HCT116 (cell line): ENCODE results near the gene SARNP. TPM values are rescaled to one million over a fixed set of nuclear protein-coding genes. Genes with fewer than 3 reads are reported as not detected.

Experiments
- ATAC-seq: fragments of 200-7000 bp; cut with Tn5 transposase; 2 replicates; pipeline ENCODE4 v1.9.1; 2020; ENCODE audit warnings: mild to moderate bottlenecking, moderate library complexity
- BruUV-seq: library from RNA; stranded (reverse); fragments of 400-500 nt; replicated peaks from 2 replicates; lab custom pipeline; 2021; lab: Mats Ljungman, UMichigan
- CTCF ChIA-PET: fragments of 300-600 bp; sonication (Branson Sonifier 250); formaldehyde crosslinking; loops from one replicate; lab custom pipeline; 2021; ENCODE audit warnings: antibody characterized with exemption; lab: Charles Lee
- POLR2A ChIA-PET: fragments of 300-600, 350-600 bp; sonication (Branson Sonifier 250); formaldehyde crosslinking; loops from one replicate; lab custom pipeline; 2021; ENCODE audit warnings: antibody characterized with exemption; lab: Charles Lee
- RAD21 ChIA-PET, 2 experiments: fragments of 300-600 bp; sonication (Branson Sonifier 250); formaldehyde crosslinking; loops; one replicate each; lab custom pipeline; 2023; ENCODE audit warnings: low total read pairs in 2 of 2; ENCODE audit not compliant: uncharacterized antibody in 2 of 2, unreplicated experiment in 2 of 2, low non-redundant PET in 1 of 2; lab: Charles Lee
- DNase-seq: peaks from one replicate; pipeline ENCODE4 v3.0.0-alpha.2; 2010; ENCODE audit warnings: low read depth, low spot score
- H2AFZ ChIP-seq: fragments of 200-600 bp; shearing (Covaris generic), sonication (generic); 2 replicates; pipeline ENCODE4 v1.6.1; 2017; ENCODE audit warnings: low read depth, mixed run types, mixed read lengths, antibody characterized with exemption, low read length; ENCODE audit not compliant: poor library complexity, severe bottlenecking
- H3K27ac ChIP-seq: 2 replicates; pipeline ENCODE4 v1.5.1; 2012; ENCODE audit warnings: low read depth, low read length
- H3K27me3 ChIP-seq: fragments of 200-600 bp; sonication (generic); 2 replicates; pipeline ENCODE4 v1.6.1; 2016; ENCODE audit warnings: mixed run types, low read length, mixed read lengths; ENCODE audit not compliant: insufficient read depth
- H3K36me3 ChIP-seq, 2 experiments: fragments of 200-500 bp in 1 of 2; fragments of 200-600 bp in 1 of 2; sonication (Bioruptor generic) in 1 of 2; sonication (generic) in 1 of 2; 2 replicates each; pipeline versions ENCODE4 v1.5.1 to v1.6.1; 2014 to 2016; ENCODE audit warnings: low read length in 2 of 2, inconsistent platforms in 1 of 2, mixed read lengths in 1 of 2, mixed run types in 1 of 2; ENCODE audit not compliant: insufficient read depth in 2 of 2, control insufficient read depth in 1 of 2
- H3K4me1 ChIP-seq, 2 experiments: fragments of 200-600 bp in 1 of 2; sonication (generic) in 1 of 2; 2 replicates each; pipeline versions ENCODE4 v1.5.1 to v1.6.1; 2012 to 2017; ENCODE audit warnings: low read length in 2 of 2, inconsistent platforms in 1 of 2, mild to moderate bottlenecking in 1 of 2, mixed read lengths in 1 of 2, mixed run types in 1 of 2, moderate library complexity in 1 of 2; ENCODE audit not compliant: insufficient read depth in 2 of 2, control insufficient read depth in 1 of 2
- H3K4me2 ChIP-seq: fragments of 200-600 bp; sonication (generic); 2 replicates; pipeline ENCODE4 v1.6.1; 2017; ENCODE audit warnings: mixed run types, low read length, mixed read lengths
- H3K4me3 ChIP-seq, 2 experiments: fragments of 200-600 bp in 1 of 2; sonication (generic) in 1 of 2; replicated peaks in 1 of 2; 2 replicates each; pipeline ENCODE4 v1.5.1; 2011 to 2016; ENCODE audit warnings: low read length in 2 of 2, control low read depth in 1 of 2, low read depth in 1 of 2, mild to moderate bottlenecking in 1 of 2, mixed read lengths in 1 of 2, mixed run types in 1 of 2
- H3K79me2 ChIP-seq: fragments of 200-600 bp; sonication (generic); 2 replicates; pipeline ENCODE4 v1.6.1; 2017; ENCODE audit warnings: mild to moderate bottlenecking, mixed run types, low read length, moderate library complexity, mixed read lengths; ENCODE audit not compliant: insufficient read depth
- H3K9ac ChIP-seq: fragments of 200-600 bp; sonication (generic); 2 replicates; pipeline ENCODE4 v1.6.1; 2016; ENCODE audit warnings: low read length, mixed read lengths
- H3K9me2 ChIP-seq: fragments of 200-600 bp; sonication (generic), shearing (Covaris generic); 2 replicates; pipeline ENCODE4 v1.6.1; 2017; ENCODE audit warnings: mixed run types, mild to moderate bottlenecking, moderate library complexity; ENCODE audit not compliant: insufficient read depth
- H3K9me3 ChIP-seq, 2 experiments: fragments of 200-500 bp in 1 of 2; fragments of 200-600 bp in 1 of 2; sonication (Bioruptor generic) in 1 of 2; sonication (generic) in 1 of 2; 2 replicates each; pipeline ENCODE4 v1.6.1; 2014 to 2017; ENCODE audit warnings: low read length in 2 of 2, mixed read lengths in 2 of 2, inconsistent platforms in 1 of 2, low read depth in 1 of 2, mild to moderate bottlenecking in 1 of 2, mixed run types in 1 of 2, moderate library complexity in 1 of 2; ENCODE audit not compliant: control insufficient read depth in 1 of 2, insufficient read depth in 1 of 2
- H4K20me1 ChIP-seq: fragments of 200-600 bp; sonication (generic), shearing (Covaris generic); 2 replicates; pipeline ENCODE4 v1.6.1; 2017; ENCODE audit warnings: mixed run types, mild to moderate bottlenecking, moderate library complexity; ENCODE audit not compliant: insufficient read depth
- CBX3 ChIP-seq: IDR thresholded peaks from 2 replicates; pipeline ENCODE4 v1.6.1; 2012; ENCODE audit warnings: low read depth
- CEBPB ChIP-seq: IDR thresholded peaks from 2 replicates; pipeline ENCODE4 v1.6.1; 2012; ENCODE audit warnings: low read depth
- EGR1 ChIP-seq: IDR thresholded peaks from 2 replicates; pipeline ENCODE4 v1.6.1; 2012; ENCODE audit warnings: low read depth
- ELF1 ChIP-seq: IDR thresholded peaks from 2 replicates; pipeline ENCODE4 v1.6.1; 2012; ENCODE audit warnings: low read depth, borderline replicate concordance
- EZH2 ChIP-seq: fragments of 200-600 bp; sonication (generic); IDR thresholded peaks from 2 replicates; pipeline ENCODE4 v1.6.1; 2017; ENCODE audit warnings: antibody characterized with exemption, mixed run types
- FOSL1 ChIP-seq: IDR thresholded peaks from 2 replicates; pipeline ENCODE4 v1.6.1; 2012; ENCODE audit warnings: low read depth
- POLR2A ChIP-seq: IDR thresholded peaks from 2 replicates; pipeline ENCODE4 v1.7.0; 2011; ENCODE audit warnings: borderline replicate concordance; ENCODE audit not compliant: insufficient read depth, insufficient read length; ENCODE audit errors: extremely low read depth
- POLR2AphosphoS5 ChIP-seq: IDR thresholded peaks from 2 replicates; pipeline ENCODE4 v1.6.1; 2011; ENCODE audit warnings: mild to moderate bottlenecking, low read depth, low read length, moderate library complexity
- SIN3A ChIP-seq: IDR thresholded peaks from 2 replicates; pipeline ENCODE4 v1.6.1; 2012; ENCODE audit warnings: low read depth
- SP1 ChIP-seq: IDR thresholded peaks from 2 replicates; pipeline ENCODE4 v1.6.1; 2012; ENCODE audit warnings: low read depth
- SRF ChIP-seq: IDR thresholded peaks from 2 replicates; pipeline ENCODE4 v1.6.1; 2012; ENCODE audit warnings: low read depth
- TCF7L2 ChIP-seq: IDR thresholded peaks from 2 replicates; pipeline ENCODE4 v1.7.0; 2011; ENCODE audit warnings: borderline replicate concordance, inconsistent platforms; ENCODE audit not compliant: insufficient read depth, insufficient read length; ENCODE audit errors: extremely low read depth
- YY1 ChIP-seq: IDR thresholded peaks from 2 replicates; pipeline ENCODE4 v1.6.1; 2011; ENCODE audit warnings: low read length, low read depth, moderate library complexity, mild to moderate bottlenecking; ENCODE audit not compliant: insufficient replicate concordance; ENCODE audit errors: extremely low read depth
- ZFX ChIP-seq: fragments of 450-650 bp; IDR thresholded peaks from 2 replicates; pipeline ENCODE4 v1.6.1; 2017
- ZNF274 ChIP-seq: fragments of 200-500 bp; sonication (Bioruptor generic); IDR thresholded peaks from 2 replicates; pipeline ENCODE4 v1.6.1; 2014; ENCODE audit warnings: mild to moderate bottlenecking, low read depth, low read length, inconsistent platforms
- intact Hi-C: fragments of 100-400 bp; cut with micrococcal nuclease; formaldehyde crosslinking; loops from 2 replicates; pipeline ENCODE4 v1.10.0; 2022
- total RNA-seq: library from RNA; stranded (reverse); gene quantifications from one replicate; pipeline ENCODE4 v1.2.1, GENCODE V29; 2021; ENCODE audit not compliant: unreplicated experiment
- TF ChIP-seq, protein P1 (sequence below), 3 experiments: fragments of 200-600 bp in 1 of 3; sonication (generic) in 1 of 3; IDR thresholded peaks in 2 of 3; conservative IDR thresholded peaks in 1 of 3; 2 replicates each; pipeline ENCODE4 v1.5.1; 2012 to 2017; ENCODE audit warnings: low read depth in 2 of 3, low read length in 2 of 3, antibody characterized with exemption in 1 of 3, borderline replicate concordance in 1 of 3, control low read depth in 1 of 3, mild to moderate bottlenecking in 1 of 3, mixed read lengths in 1 of 3, mixed run types in 1 of 3, moderate library complexity in 1 of 3; ENCODE audit not compliant: insufficient read depth in 1 of 3
- TF ChIP-seq, protein P2 (sequence below): IDR thresholded peaks from 2 replicates; pipeline ENCODE4 v1.6.1; 2012
- TF ChIP-seq, protein P3 (sequence below): IDR thresholded peaks from 2 replicates; pipeline ENCODE4 v1.6.1; 2011; ENCODE audit warnings: mild to moderate bottlenecking, low read length, moderate library complexity; ENCODE audit not compliant: insufficient replicate concordance; ENCODE audit errors: extremely low read depth

SARNP gene
- total RNA-seq, 1 experiment from 2014 or later, result 82.4 TPM

DNA sequence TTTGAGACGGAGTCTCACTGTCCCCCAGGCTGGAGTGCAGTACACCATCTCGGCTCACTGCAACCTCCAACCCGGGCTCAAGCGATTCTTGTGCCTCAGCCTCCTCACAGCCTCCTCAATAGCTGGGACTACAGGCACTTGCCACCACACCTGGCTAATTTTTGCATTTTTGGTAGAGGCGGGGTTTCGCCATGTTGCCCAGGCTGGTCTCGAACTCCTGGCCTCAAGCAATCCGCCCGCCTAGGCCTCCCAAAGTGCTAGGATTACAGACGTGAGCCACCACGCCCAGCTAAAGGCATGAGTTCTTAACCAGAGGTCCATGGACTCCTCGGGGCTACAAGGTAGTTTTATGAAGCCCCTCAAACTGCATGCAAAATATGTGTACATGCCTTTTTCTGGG, 2.1 kb downstream of the SARNP start:
- Histone ChIP-seq H3K27ac (no peak overlapping the region), H3K9me3 (no peaks in the 10 kb centered on the region), H2AFZ (no peak overlapping the region), H3K9me2 (no peaks in the 10 kb centered on the region), H4K20me1 (peaks cover 4% of the 10 kb centered on the region; the same call in 1 of the 2 replicates), H3K4me3 (no peak overlapping the region), H3K4me2 (peak overlapping the region; percentile 82), H3K9ac (no peak overlapping the region), H3K36me3 (peaks cover 7 to 22% of the 10 kb centered on the region in 2 experiments; a peak in 2 of 4 replicates), H3K27me3 (no peaks in the 10 kb centered on the region), H3K79me2 (peaks cover 88% of the 10 kb centered on the region), H3K4me1 (peaks cover 14 to 21% of the 10 kb centered on the region in 2 experiments)
- intact Hi-C loops, result no loop called here
- no peak for TF ChIP-seq TCF7L2
- TF ChIP-seq, protein P1, sequence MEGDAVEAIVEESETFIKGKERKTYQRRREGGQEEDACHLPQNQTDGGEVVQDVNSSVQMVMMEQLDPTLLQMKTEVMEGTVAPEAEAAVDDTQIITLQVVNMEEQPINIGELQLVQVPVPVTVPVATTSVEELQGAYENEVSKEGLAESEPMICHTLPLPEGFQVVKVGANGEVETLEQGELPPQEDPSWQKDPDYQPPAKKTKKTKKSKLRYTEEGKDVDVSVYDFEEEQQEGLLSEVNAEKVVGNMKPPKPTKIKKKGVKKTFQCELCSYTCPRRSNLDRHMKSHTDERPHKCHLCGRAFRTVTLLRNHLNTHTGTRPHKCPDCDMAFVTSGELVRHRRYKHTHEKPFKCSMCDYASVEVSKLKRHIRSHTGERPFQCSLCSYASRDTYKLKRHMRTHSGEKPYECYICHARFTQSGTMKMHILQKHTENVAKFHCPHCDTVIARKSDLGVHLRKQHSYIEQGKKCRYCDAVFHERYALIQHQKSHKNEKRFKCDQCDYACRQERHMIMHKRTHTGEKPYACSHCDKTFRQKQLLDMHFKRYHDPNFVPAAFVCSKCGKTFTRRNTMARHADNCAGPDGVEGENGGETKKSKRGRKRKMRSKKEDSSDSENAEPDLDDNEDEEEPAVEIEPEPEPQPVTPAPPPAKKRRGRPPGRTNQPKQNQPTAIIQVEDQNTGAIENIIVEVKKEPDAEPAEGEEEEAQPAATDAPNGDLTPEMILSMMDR (IDR thresholded peaks at IDR 0.05 in 2 of 3, conservative IDR thresholded peaks at IDR 0.05 in 1 of 3; ENCODE audit: borderline replicate concordance in 1 of 3, insufficient read depth in 1 of 3, low read depth in 2 of 3, low read length in 2 of 3), result no peak
- no peak for TF ChIP-seq ELF1
- TF ChIP-seq POLR2AphosphoS5, result no peak
- TF ChIP-seq ZNF274, result no peak
- no peak for TF ChIP-seq POLR2A
- TF ChIP-seq, protein P2, sequence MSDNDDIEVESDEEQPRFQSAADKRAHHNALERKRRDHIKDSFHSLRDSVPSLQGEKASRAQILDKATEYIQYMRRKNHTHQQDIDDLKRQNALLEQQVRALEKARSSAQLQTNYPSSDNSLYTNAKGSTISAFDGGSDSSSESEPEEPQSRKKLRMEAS, result no peak
- TF ChIP-seq EGR1, result no peak
- no peak for TF ChIP-seq CEBPB
- no peak for TF ChIP-seq YY1
- no peak for TF ChIP-seq SIN3A
- no peak for TF ChIP-seq CBX3
- no peak for TF ChIP-seq SRF
- no peak for TF ChIP-seq EZH2
- TF ChIP-seq, protein P3, sequence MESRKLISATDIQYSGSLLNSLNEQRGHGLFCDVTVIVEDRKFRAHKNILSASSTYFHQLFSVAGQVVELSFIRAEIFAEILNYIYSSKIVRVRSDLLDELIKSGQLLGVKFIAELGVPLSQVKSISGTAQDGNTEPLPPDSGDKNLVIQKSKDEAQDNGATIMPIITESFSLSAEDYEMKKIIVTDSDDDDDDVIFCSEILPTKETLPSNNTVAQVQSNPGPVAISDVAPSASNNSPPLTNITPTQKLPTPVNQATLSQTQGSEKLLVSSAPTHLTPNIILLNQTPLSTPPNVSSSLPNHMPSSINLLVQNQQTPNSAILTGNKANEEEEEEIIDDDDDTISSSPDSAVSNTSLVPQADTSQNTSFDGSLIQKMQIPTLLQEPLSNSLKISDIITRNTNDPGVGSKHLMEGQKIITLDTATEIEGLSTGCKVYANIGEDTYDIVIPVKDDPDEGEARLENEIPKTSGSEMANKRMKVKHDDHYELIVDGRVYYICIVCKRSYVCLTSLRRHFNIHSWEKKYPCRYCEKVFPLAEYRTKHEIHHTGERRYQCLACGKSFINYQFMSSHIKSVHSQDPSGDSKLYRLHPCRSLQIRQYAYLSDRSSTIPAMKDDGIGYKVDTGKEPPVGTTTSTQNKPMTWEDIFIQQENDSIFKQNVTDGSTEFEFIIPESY, result no peak
- TF ChIP-seq FOSL1, result no peak
- no peak for TF ChIP-seq ZFX
- no peak for TF ChIP-seq SP1
- CTCF ChIA-PET, result no interaction called here
- no TSS peak for BruUV-seq
- no peak for DNase-seq
- RAD21 ChIA-PET, result no interaction called here
- POLR2A ChIA-PET, result no interaction called here
- no peak for ATAC-seq
